Endothelial cell of umbilical vein (primary cell): ENCODE measurements around the gene SMTNL2. TPM values are rescaled to one million over a fixed set of nuclear protein-coding genes. Genes with fewer than 3 reads are reported as not detected.

Experiments
- BruUV-seq: library from RNA; stranded (reverse); fragments of 400-500 nt; replicated peaks from 2 replicates; lab custom pipeline; 2021; lab: Mats Ljungman, UMichigan
- CTCF ChIA-PET: fragments of 300-600, 350-600 bp; sonication (Branson Sonifier 250); formaldehyde crosslinking; loops from one replicate; lab custom pipeline; 2021; ENCODE audit warnings: antibody characterized with exemption, inconsistent platforms; lab: Charles Lee
- POLR2A ChIA-PET: fragments of 300-600, 350-600 bp; sonication (Branson Sonifier 250); formaldehyde crosslinking; loops from one replicate; lab custom pipeline; 2021; ENCODE audit warnings: antibody characterized with exemption, inconsistent platforms; lab: Charles Lee
- DNase-seq: peaks from one replicate; pipeline ENCODE4 v3.0.0-alpha.2; 2011; ENCODE audit warnings: low read depth, low spot score
- FAIRE-seq: peaks from 2 replicates; lab custom pipeline; 2011; peaks lifted over from hg19 to GRCh38; lab: Jason Lieb, UNC
- H2AFZ ChIP-seq: 2 replicates; pipeline ENCODE4 v1.6.0; 2012; ENCODE audit warnings: low read depth, low read length, control low read depth, inconsistent platforms
- H3K27ac ChIP-seq: 2 replicates; pipeline ENCODE4 v1.5.1; 2011; ENCODE audit warnings: low read depth, mild to moderate bottlenecking, control low read depth, low read length, moderate library complexity; ENCODE audit not compliant: insufficient read depth
- H3K27me3 ChIP-seq, 2 experiments: 2 replicates each; pipeline versions ENCODE4 v1.6.0 to v1.6.1; 2011; ENCODE audit warnings: low read length in 2 of 2, mixed read lengths in 1 of 2; ENCODE audit not compliant: control insufficient read depth in 2 of 2, insufficient read depth in 2 of 2
- H3K36me3 ChIP-seq, 2 experiments: 2 replicates in 1 of 2; 3 replicates in 1 of 2; pipeline ENCODE4 v1.5.1; 2011; ENCODE audit warnings: low read length in 2 of 2, mild to moderate bottlenecking in 1 of 2, moderate library complexity in 1 of 2; ENCODE audit not compliant: control insufficient read depth in 2 of 2, insufficient read depth in 2 of 2; ENCODE audit errors: extremely low read depth in 1 of 2
- H3K4me1 ChIP-seq: 3 replicates; pipeline ENCODE4 v1.5.1; 2011; ENCODE audit warnings: mild to moderate bottlenecking, low read length; ENCODE audit not compliant: control insufficient read depth, insufficient read depth; ENCODE audit errors: extremely low read depth
- H3K4me2 ChIP-seq: 2 replicates; pipeline ENCODE4 v1.6.1; 2011; ENCODE audit warnings: low read length, control low read depth, mixed read lengths; ENCODE audit not compliant: insufficient read depth
- H3K4me3 ChIP-seq, 3 experiments: fragments of 200-600 bp in 1 of 3; sonication (generic), shearing (Covaris generic) in 1 of 3; replicated peaks in 1 of 3; 2 replicates each; pipeline ENCODE4 v1.5.1; 2011 to 2016; ENCODE audit warnings: control low read depth in 3 of 3, low read length in 3 of 3, mild to moderate bottlenecking in 2 of 3, inconsistent platforms in 1 of 3, low read depth in 1 of 3, moderate library complexity in 1 of 3; ENCODE audit not compliant: insufficient read depth in 1 of 3
- H3K79me2 ChIP-seq: 2 replicates; pipeline ENCODE4 v1.6.0; 2012; ENCODE audit warnings: low read length, inconsistent platforms; ENCODE audit not compliant: control insufficient read depth, insufficient read depth
- H3K9ac ChIP-seq: replicated peaks from 2 replicates; pipeline ENCODE3; 2011; ENCODE audit warnings: low read length, control low read depth; ENCODE audit not compliant: insufficient read depth; ENCODE audit errors: extremely low read depth
- H3K9me1 ChIP-seq: replicated peaks from 3 replicates; pipeline ENCODE4 v1.6.0; 2011; ENCODE audit warnings: mild to moderate bottlenecking, low read length; ENCODE audit not compliant: control insufficient read depth, insufficient read depth; ENCODE audit errors: extremely low read depth
- H3K9me3 ChIP-seq: replicated peaks from 2 replicates; pipeline ENCODE4 v1.5.1; 2012; ENCODE audit warnings: low read length, inconsistent platforms; ENCODE audit not compliant: control insufficient read depth, insufficient read depth
- H4K20me1 ChIP-seq: replicated peaks from 2 replicates; pipeline ENCODE3; 2011; ENCODE audit warnings: mild to moderate bottlenecking, low read length; ENCODE audit not compliant: control insufficient read depth, insufficient read depth; ENCODE audit errors: extremely low read depth
- CTCF ChIP-seq, 2 donors: IDR thresholded peaks; 1 replicate in 1 of 2; 2 replicates in 1 of 2; pipeline ENCODE4 v1.5.1; 2011; ENCODE audit warnings: low read length in 2 of 2, mild to moderate bottlenecking in 2 of 2, moderate library complexity in 2 of 2, control low read depth in 1 of 2, inconsistent platforms in 1 of 2, low read depth in 1 of 2; ENCODE audit not compliant: insufficient read depth in 1 of 2; ENCODE audit errors: extremely low read depth in 1 of 2
- EZH2 ChIP-seq: IDR thresholded peaks from 2 replicates; pipeline ENCODE4 v1.6.1; 2012; ENCODE audit warnings: borderline replicate concordance, low read depth, mild to moderate bottlenecking, moderate library complexity, low read length, inconsistent platforms; ENCODE audit not compliant: severe bottlenecking
- FOS ChIP-seq: IDR thresholded peaks from 2 replicates; pipeline ENCODE4 v1.6.1; 2011; ENCODE audit warnings: mild to moderate bottlenecking, low read length, moderate library complexity, borderline replicate concordance; ENCODE audit not compliant: insufficient read depth
- GATA2 ChIP-seq: IDR thresholded peaks from 2 replicates; pipeline ENCODE4 v1.7.0; 2011; ENCODE audit warnings: low read depth, mild to moderate bottlenecking, moderate library complexity, mixed read lengths, low read length; ENCODE audit not compliant: insufficient read length, insufficient read depth
- JUN ChIP-seq: IDR thresholded peaks from 2 replicates; pipeline ENCODE4 v1.6.1; 2011; ENCODE audit warnings: borderline replicate concordance, low read depth; ENCODE audit not compliant: insufficient read length, insufficient read depth
- MAX ChIP-seq: IDR thresholded peaks from 2 replicates; pipeline ENCODE4 v1.6.1; 2011; ENCODE audit not compliant: insufficient read depth, insufficient read length
- MYC ChIP-seq: IDR thresholded peaks from one replicate; pipeline ENCODE4 v1.6.1; 2011; ENCODE audit warnings: mild to moderate bottlenecking, low read depth, low read length
- POLR2A ChIP-seq: IDR thresholded peaks from 2 replicates; pipeline ENCODE4 v1.6.1; 2012; ENCODE audit warnings: low read depth, mild to moderate bottlenecking, control low read depth, low read length
- POLR2AphosphoS5 ChIP-seq: IDR thresholded peaks from 2 replicates; pipeline ENCODE4 v1.6.1; 2012; ENCODE audit warnings: low read depth, mild to moderate bottlenecking, control low read depth, low read length, moderate library complexity; ENCODE audit not compliant: insufficient read depth
- dilution Hi-C: fragments of 300-500 bp; cut with MboI; formaldehyde crosslinking; loops from one replicate; pipeline ENCODE4 v1.15.0; 2019; ENCODE audit warnings: low sequenced_read_pairs; ENCODE audit not compliant: extremely low pct_ligation_motif_present
- intact Hi-C: fragments of 100-400 bp; cut with micrococcal nuclease; formaldehyde crosslinking; loops from one replicate; pipeline ENCODE4 v1.10.0; 2022
- polyA plus RNA-seq, 4 experiments: library from polyadenylated mRNA; depleted of rRNA in 3 of 4; stranded (reverse) in 3 of 4; unstranded in 1 of 4; fragments of >200 nt; gene quantifications; 2 replicates each; pipeline versions ENCODE4 v1.2.1 to v1.2.3, GENCODE V29; 2011 to 2012; ENCODE audit warnings: missing spikeins in 1 of 4
- total RNA-seq: library from RNA; stranded (reverse); gene quantifications from 2 replicates; pipeline ENCODE4 v1.2.3, GENCODE V29; 2021

SMTNL2 gene
- total and polyA plus RNA-seq, 2 donors (not counting 3 experiments of a cell fraction or from before 2014, with no cell fraction given), result not detected

- no TSS peak for BruUV-seq
- ChIA-PET CTCF (interaction anchor here (2.0 to 2.7 kb wide), 2 partner anchors 19 to 79 kb away, joined by 9 to 11 read pairs; no protein-coding TSS in a partner anchor), POLR2A (no interaction called here)
- no peak overlapping the region for H2AFZ ChIP-seq
- H3K27me3 ChIP-seq, result peaks cover 30 to 33% of the 10 kb centered on the region in 2 experiments
- DNase-seq (no peak), FAIRE-seq (no peak)
- no peaks in the 10 kb centered on the region for H3K9me1 ChIP-seq
- intact Hi-C loops, result no loop called here
- no peak overlapping the region for H3K9ac ChIP-seq
- H3K4me2 ChIP-seq, result no peak overlapping the region
- no peak overlapping the region for H3K4me3 ChIP-seq
- no peak for TF ChIP-seq FOS
- no peak for TF ChIP-seq MAX
- TF ChIP-seq JUN, result no peak
- TF ChIP-seq EZH2, result no peak
- H4K20me1 ChIP-seq, result no peaks in the 10 kb centered on the region
- no peaks in the 10 kb centered on the region for H3K4me1 ChIP-seq
- H3K27ac ChIP-seq, result no peak overlapping the region
- dilution Hi-C loops, result no loop called here
- H3K36me3 ChIP-seq, result no peaks in the 10 kb centered on the region
- H3K9me3 ChIP-seq, result no peaks in the 10 kb centered on the region
- no peaks in the 10 kb centered on the region for H3K79me2 ChIP-seq
Observed at GRCh38 chr17:4645642-4646041, 61.3 kb downstream of the SMTNL2 start.

GRCh38 chr17:4648741-4649140 is 64.4 kb downstream of the SMTNL2 start:
- Histone ChIP-seq H4K20me1 (no peaks in the 10 kb centered on the region), H3K79me2 (no peaks in the 10 kb centered on the region), H3K27ac (no peak overlapping the region), H2AFZ (no peak overlapping the region), H3K4me1 (no peaks in the 10 kb centered on the region), H3K4me3 (no peak overlapping the region), H3K36me3 (no peaks in the 10 kb centered on the region), H3K9ac (no peak overlapping the region), H3K4me2 (no peak overlapping the region), H3K9me3 (no peaks in the 10 kb centered on the region), H3K27me3 (peaks cover 7 to 9% of the 10 kb centered on the region in 2 experiments), H3K9me1 (no peaks in the 10 kb centered on the region)
- dilution Hi-C loops (no loop called here), intact Hi-C loops (no loop called here)
- DNase-seq (no peak), FAIRE-seq (no peak)
- ChIA-PET CTCF (interaction anchor here (0.5 to 1.4 kb wide), 3 partner anchors 8 to 803 kb away, joined by 3 to 4 read pairs (median 3); partner anchors contain the start of gene NCBP3), POLR2A (no interaction called here)
- TF ChIP-seq POLR2AphosphoS5, result no peak
- TF ChIP-seq EZH2, result no peak
- no peak for TF ChIP-seq MAX
- TF ChIP-seq GATA2, result no peak
- no peak for TF ChIP-seq POLR2A
- no peak for TF ChIP-seq FOS
- no peak for TF ChIP-seq JUN
- no peak for TF ChIP-seq CTCF (IDR thresholded peaks at IDR 0.05; ENCODE audit: extremely low read depth in 1 of 2, insufficient read depth in 1 of 2, low read depth in 1 of 2, low read length in 2 of 2)
- TF ChIP-seq MYC, result no peak
- no TSS peak for BruUV-seq
